ENCODE measurements around the gene CSTF2T.
"Not testable (repeated sequence)": the region's sequence is repeated elsewhere in the genome, so short reads cannot be mapped to it uniquely, and the experiment has no call there.

Gene CSTF2T

DNA sequence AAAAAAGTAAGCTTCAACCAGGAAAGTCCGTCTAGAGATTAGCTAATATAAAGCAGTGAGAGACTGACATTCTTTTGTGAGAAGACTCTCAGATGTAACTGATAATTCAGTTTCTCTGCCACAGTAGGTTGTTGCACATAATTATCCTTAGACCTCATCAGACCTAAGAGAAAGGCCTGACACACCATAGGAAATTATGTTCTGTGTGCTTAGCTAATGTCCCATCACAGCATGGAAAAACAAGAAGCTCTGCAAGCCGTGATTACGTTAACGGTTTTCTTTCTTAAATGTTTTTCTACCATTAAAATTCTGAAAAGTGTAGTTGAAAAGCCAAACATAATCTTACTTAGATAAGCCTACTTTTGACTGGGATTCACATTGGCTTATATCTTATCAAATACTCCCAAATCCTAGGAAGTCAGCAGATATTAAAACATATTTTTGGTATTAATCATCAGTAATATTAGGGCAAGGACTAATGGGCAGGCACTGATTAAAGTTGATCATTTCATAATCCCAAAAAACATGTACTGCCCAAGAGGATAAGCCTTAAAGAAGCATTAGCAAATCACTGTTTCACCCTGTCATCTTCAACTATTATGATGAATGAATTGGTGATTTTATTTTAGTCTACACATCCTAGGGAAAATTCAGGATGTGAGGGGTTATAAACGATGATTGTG, 5.2 kb downstream of the CSTF2T start:
- no peak for DNase-seq

DNA sequence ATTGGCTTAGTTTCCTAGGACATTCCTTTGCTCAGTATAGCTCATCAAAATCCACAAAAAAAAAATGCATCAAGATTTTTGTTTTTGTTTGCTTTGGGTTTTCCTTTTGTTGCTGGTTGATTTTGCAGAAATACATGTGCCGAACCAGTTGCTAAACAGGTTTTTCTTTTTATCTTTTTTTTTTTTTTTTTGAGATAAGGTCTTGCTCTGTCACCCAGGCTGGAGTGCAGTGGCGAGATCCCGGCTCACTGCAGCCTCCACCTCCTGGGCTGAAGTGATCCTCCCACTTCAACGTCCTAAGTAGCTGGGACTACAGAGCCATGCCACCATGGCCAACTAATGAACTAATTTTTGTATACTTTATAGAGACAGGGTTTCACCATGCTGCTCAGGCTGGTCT, 8.3 kb downstream of the CSTF2T start:
- DNase-seq: no peak

DNA sequence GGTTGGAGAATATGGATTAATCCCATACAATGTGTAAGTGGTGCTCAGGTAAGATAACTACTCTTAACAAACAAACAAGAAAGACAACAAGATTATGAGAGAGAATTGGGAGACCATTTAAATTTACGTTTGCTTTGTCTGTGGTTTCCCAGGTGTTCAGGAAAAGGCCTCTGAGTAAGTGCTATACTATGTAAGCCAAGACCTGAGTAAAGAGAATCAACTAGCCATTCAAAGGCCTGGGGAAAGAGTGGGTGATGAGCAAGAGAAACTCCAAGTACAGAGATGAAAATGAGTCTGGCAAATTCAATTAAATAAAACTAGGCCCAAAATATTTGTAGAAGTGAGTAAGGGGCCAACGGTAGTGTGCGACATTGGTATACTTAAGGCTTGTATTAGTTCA, 9.9 kb downstream of the CSTF2T start:
- DNase-seq: no peak

DNA sequence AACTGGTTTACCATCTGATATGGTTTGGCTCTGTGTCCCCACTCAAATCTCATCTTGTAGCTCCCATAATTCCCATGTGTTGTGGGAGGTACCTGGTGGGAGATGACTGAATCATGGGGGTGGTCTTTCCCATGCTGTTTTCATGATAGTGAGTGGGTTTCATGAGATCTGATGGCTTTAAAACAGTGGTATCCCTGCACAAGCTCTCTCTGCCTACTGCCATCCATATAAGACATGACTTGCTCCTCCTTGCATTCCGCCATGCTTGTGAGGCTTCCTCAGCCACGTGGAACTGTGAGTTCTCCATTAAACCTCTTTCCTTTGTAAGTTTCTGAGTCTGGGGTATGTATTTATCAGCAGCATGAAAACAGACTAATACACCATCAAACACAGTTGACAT, 10.6 kb downstream of the CSTF2T start:
- DNase-seq: not testable (repeated sequence)

DNA sequence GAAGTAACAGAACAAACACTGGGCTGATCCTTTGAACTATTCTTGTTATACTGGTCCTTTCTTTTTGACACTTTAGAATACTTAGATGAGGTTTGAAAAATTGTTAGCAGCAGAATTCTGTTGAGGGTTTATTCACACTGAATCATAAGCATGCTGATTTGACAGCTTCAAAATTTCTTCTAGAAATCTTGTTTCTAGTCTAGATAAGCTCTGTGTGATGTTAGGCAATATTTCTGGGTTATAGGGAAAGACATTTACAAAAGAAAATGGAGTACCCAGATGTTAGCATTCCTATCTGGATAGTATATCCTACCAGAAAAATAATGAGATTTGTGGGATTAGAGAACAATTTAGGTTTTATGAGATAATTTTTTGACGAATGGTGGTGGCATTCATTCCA, 12.1 kb downstream of the CSTF2T start:
- DNase-seq: no peak

DNA sequence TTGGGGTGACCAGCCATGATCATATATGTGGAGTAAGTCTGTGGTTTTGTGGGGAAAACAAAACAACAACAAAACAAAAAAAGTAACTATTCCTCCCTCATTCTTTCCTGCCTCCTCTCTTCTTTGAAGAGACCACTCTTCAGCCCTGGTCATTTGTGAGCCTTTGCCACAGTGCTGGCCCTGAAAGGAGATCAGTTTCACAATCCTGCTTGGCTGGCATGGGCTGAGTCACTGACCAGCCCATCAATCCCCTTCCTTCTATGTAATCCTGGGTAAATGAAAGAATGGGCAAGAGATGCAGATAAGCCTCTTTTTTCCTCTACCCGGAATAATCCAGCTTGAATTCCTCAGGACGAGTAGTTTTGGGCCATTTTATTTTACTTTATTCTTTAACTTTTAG, 13.6 kb downstream of the CSTF2T start:
- no peak for DNase-seq

- no peak for DNase-seq
Observed at GRCh38 chr10:51683031-51683691, 16.2 kb downstream of the CSTF2T start.

DNA sequence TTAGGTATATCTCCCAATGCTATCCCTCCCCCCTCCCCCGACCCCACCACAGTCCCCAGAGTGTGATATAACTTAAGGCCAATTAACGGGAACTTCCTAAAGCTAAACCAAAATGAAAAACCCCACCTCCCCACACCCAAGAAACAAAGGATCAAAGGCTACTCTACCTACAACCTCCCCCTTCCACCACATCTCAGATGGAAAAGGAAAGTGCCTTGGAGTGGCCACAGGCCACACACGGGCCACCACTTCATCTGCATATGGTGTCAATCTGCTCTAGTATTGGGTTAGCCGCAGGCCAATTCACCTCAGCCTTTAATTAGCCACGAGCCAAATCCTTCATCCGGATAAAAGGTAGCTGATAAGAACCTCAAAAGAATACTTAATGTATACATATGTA, 19.6 kb downstream of the CSTF2T start:
- no peak for DNase-seq

- DNase-seq: no peak
Observed at GRCh38 chr10:51675088-51675487, 24.3 kb downstream of the CSTF2T start.

- no peak for DNase-seq
Observed at GRCh38 chr10:51672039-51672535, 27.3 kb downstream of the CSTF2T start.

DNA sequence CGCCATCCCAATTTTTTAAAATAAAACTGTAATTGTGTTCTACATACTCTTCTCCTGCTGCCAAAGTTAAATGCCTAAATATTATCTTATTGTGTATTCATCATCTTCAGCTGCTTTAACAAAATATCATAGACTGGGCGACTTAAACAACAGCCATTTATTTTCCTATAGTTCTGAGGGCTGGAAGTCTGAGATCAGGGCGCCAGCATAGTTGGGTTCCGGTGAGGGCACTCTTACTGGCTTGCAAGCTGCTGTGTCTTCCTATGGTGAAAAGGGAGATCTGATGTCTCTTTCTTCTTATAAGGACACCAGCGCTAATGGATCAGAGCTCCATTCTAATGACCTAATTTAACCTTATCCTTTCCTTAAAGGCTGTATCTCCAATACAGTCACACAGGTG, 30.4 kb downstream of the CSTF2T start:
- DNase-seq: no peak

GRCh38 chr10:51668336-51668689, 31.1 kb downstream of the CSTF2T start:
- DNase-seq: no peak

DNA sequence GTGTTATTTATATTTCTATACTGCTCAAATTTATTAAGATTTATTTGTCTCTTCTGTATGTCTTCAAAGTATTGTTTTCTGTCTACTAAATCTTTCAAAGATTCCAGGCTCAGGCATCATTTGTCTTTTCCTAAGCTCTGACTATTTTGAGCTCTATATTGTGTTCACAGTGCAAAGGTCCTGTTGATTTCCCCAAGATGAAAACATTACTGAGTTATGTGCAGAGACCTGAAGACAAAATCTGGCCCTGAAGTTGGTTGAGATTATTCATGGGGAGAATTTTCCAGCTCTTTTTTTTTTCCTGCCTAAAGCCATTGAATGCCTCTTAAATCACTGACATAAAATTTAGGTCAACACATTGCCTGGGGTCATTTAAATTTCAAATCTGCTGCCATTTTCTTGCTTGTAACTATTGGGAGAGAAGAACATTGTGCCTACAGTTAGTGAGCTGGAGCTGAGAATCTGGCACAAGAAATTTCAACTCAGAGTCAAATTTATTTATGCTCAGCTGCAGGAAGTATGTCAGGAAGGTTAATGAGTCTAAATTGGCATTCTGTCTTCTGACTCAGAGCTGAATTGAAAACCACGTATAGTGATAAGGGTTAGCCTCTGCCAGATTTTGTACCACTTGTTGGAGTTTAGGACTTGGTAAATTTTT, 31.6 kb downstream of the CSTF2T start:
- DNase-seq: no peak

- DNase-seq: no peak
Observed at GRCh38 chr10:51666456-51666855, 32.9 kb downstream of the CSTF2T start.

DNA sequence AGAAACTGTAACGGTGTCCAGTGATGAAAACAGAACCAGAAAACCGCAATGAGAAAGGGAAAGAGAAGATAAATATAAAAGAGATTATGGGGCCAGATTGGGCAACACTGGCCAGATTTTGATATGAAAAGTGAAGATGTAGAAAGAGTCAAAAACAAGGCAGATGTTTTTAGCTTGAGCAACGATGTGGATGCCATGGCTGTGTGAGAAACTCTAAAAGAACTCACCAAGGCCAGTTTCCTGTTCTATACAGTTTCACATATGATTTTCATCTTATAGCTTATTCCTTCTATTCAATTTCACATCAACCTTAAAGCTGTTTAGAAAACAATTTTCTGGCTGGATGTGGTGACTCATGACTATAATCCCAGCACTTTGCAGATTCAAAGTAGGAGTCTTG, 36.3 kb downstream of the CSTF2T start:
- DNase-seq: no peak

GRCh38 chr10:51659344-51659743, 40.1 kb downstream of the CSTF2T start:
- no peak for DNase-seq

- DNase-seq: no peak
Observed at GRCh38 chr10:51658000-51658399, 41.4 kb downstream of the CSTF2T start.

DNA sequence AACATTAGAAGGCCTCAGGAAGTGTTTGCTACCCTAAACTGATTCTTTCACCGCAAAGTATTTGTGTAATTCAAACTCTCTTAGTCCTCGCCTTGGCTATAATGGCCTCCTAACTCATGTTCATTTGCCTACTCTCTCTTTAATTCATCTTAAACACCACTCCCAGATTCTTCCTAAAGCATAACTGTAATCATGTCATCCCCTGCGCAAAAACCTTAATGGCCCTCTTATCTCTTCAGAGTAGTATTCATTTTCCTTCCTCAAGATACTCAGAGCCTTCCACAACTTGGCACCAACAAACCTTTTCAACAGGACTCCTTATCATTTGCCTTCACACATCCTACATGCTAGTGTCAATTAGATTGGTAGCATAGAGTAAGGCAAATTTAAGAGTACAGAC, 42.9 kb downstream of the CSTF2T start:
- no peak for DNase-seq

DNA sequence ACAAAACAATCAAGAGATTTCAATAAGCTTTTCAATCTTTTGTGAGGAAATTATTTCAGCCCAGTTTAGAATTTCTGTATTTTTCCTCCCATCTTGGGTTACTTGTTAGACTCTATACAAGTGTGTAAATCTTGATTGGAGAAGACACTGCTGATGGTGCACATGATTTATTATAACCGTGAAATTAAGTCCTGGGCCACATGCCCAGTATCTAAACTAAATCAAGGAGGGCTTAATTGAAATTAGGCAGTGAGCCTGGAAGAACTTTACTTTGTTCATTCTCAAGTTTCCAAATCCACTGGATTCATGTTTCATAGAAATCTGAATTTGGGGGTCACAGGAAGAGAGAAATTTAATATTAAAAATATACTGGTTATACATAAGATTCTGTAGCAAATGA, 44.5 kb downstream of the CSTF2T start:
- DNase-seq: no peak

- DNase-seq: no peak
Observed at GRCh38 chr10:51653025-51653424, 46.4 kb downstream of the CSTF2T start.

DNA sequence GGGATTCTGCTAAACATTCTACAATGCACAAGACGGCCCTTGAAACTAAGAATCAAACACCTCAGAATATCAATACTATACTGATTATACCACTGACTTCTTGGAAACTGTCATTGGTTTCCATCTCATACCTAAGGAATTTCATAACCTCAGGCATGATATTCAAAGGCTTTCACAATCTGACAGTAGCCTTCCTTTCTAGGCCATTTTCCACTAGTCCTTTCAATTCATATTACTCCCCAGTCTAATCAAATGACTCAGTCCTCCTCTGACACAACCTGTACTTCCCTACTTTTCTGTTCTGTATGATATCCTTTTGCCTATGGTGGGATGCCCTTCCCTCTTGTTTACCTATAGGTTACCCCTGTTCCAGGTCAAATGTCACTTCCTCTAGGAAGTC, 48.3 kb downstream of the CSTF2T start:
- DNase-seq: no peak

DNA sequence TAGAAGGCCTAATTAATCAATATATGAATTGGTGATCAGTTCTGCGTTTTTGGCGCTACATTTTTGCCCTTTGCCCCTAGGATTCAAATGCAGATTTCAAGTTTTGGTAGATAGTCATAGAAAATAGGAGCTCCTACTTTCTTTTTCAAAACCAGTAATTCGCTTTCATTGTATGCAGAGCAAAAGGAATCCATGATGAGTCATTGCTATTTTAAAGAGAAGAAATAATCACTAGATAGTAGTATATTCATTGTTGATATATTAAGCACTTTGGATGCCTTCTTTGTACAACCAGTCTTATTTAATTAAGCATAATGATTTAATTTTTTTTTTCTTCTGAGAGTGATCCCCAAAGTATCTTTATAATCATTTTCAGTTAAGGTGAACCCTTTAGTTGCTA, 50.3 kb downstream of the CSTF2T start:
- no peak for DNase-seq

Data from NCI-H1930 (cell line).